ENCODE data around the gene SENP5. TPM values are rescaled to one million over a fixed set of nuclear protein-coding genes. Genes with fewer than 3 reads are reported as not detected.

SENP5 gene
- total and polyA plus RNA-seq, 5 donors from 2014 or later, result 6.2 to 67.5 (median 7.1) TPM

GRCh38 chr3:196967412-196968232, 99.9 kb downstream of the SENP5 start:
- peaks cover 11% of the 10 kb centered on the region for H3K4me1 ChIP-seq (ENCODE audit: control insufficient read depth, insufficient read depth, low read length, poor library complexity, severe bottlenecking)
- peak overlapping the region; percentile 75 to 90 (median 86) for H3K4me3 Mint-ChIP-seq
- peaks cover 3% of the 10 kb centered on the region for H3K27me3 ChIP-seq (ENCODE audit: control insufficient read depth, insufficient read depth, low read length)
- peaks cover 0 to 18% (median 4%) of the 10 kb centered on the region in 4 donors for H3K4me1 Mint-ChIP-seq
- H3K27ac ChIP-seq (ENCODE audit: insufficient read depth, low read length, poor library complexity, severe bottlenecking), result no peak overlapping the region
- no peak overlapping the region for H3K27ac Mint-ChIP-seq
- peaks cover 24% of the 10 kb centered on the region for H3K27me3 Mint-ChIP-seq
- H3K36me3 Mint-ChIP-seq, result no peaks in the 10 kb centered on the region
- no peaks in the 10 kb centered on the region for H3K36me3 ChIP-seq (ENCODE audit: control insufficient read depth, insufficient read depth, low read length)
- DNase-seq (no peak), ATAC-seq (ENCODE audit: low read depth in 2 of 2) (no peak)
- no peak overlapping the region for H3K4me3 ChIP-seq (ENCODE audit: low read depth, low read length)
- H3K9me3 ChIP-seq (ENCODE audit: control insufficient read depth in 2 of 2, low read length in 2 of 2), result no peaks in the 10 kb centered on the region
- peaks cover 0 to 2% (median 0%) of the 10 kb centered on the region in 7 donors for H3K9me3 Mint-ChIP-seq

DNA sequence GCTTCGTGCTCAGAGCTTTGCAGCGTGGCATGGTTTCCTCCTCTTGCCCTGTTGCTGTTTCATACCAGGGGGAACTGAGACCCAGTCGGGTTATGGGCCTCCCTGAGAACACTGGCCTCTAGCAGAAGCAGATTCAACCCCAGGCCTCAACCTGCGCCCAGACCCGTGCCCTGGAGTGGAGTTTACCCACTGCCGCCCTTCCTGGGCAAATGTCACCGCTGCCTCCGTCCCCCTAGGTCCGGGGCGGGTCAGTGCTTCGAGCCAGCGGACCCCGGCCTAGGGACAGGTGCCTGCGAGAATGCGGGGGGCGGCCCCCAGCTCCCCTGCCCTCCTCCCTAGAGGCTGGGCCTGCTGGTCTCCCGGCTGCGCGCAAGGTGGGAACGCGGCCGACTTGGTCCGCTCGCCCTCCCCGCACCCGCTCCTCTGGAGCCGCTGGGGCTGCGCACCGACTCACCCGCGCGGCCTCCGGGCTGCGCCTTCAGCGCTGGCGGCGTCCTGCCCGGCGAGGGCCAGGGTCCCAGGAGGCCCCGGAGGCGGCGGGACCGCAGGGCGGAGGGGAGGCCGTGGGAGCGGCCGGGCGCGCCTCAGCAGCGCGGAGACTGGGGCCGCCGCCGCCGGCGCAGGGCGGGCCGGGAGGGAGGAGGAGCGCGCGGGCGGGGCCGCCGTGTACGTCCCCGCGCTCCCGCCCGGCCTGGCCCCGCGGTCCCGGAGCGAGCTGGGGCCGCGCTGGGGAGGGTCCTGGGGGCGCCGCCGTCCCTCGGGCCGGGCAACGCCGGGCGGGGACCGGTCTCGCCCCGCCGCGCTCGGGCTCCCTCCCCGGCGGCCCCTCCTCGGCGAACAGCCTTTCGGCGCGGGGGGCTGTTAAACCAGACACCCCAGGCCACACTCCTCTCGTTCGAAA, 100.8 kb downstream of the SENP5 start, which contains the start of gene PIGZ:
TSS of gene PIGZ (minus strand) at position 601 of the 901 bp plus-strand sequence. CDS start 16,802 bp downstream, outside the sequence.
- H3K4me1 ChIP-seq (ENCODE audit: control insufficient read depth, insufficient read depth, low read length, poor library complexity, severe bottlenecking), result peaks cover 11% of the 10 kb centered on the region
- H3K9me3 ChIP-seq (ENCODE audit: control insufficient read depth in 2 of 2, low read length in 2 of 2), result no peaks in the 10 kb centered on the region
- H3K4me1 Mint-ChIP-seq, result peaks cover 0 to 18% (median 3%) of the 10 kb centered on the region in 4 donors
- peaks cover 3% of the 10 kb centered on the region for H3K27me3 ChIP-seq (ENCODE audit: control insufficient read depth, insufficient read depth, low read length)
- no peaks in the 10 kb centered on the region for H3K9me3 Mint-ChIP-seq
- peak; percentile 56 to 67 for ATAC-seq (ENCODE audit: low read depth in 2 of 2)
- H3K27me3 Mint-ChIP-seq, result peaks cover 17% of the 10 kb centered on the region
- no peaks in the 10 kb centered on the region for H3K36me3 Mint-ChIP-seq
- no peak within 1 kb of the TSS for H3K27ac Mint-ChIP-seq
- DNase-seq, result peak in 2 of 3 donors; percentile 14 to 56
- H3K27ac ChIP-seq (ENCODE audit: insufficient read depth, low read length, poor library complexity, severe bottlenecking), result no peak within 1 kb of the TSS
- H3K4me3 ChIP-seq (ENCODE audit: low read depth, low read length), result no peak within 1 kb of the TSS
- peak within 1 kb of the TSS; percentile 80 to 91 (median 89) for H3K4me3 Mint-ChIP-seq
- no peaks in the 10 kb centered on the region for H3K36me3 ChIP-seq (ENCODE audit: control insufficient read depth, insufficient read depth, low read length)

- ATAC-seq (ENCODE audit: low read depth in 2 of 2) (peak; percentile 23 to 43), DNase-seq (peak; percentile 15 to 55 (median 36))
- Mint-ChIP-seq H3K4me1 (peaks cover 0 to 18% (median 3%) of the 10 kb centered on the region in 4 donors), H3K9me3 (no peaks in the 10 kb centered on the region), H3K36me3 (no peaks in the 10 kb centered on the region), H3K4me3 (peak overlapping the region; percentile 74 to 91 (median 84)), H3K27me3 (peaks cover 17% of the 10 kb centered on the region), H3K27ac (no peak overlapping the region)
- H3K27ac ChIP-seq (ENCODE audit: insufficient read depth, low read length, poor library complexity, severe bottlenecking), result no peak overlapping the region
- no peaks in the 10 kb centered on the region for H3K36me3 ChIP-seq (ENCODE audit: control insufficient read depth, insufficient read depth, low read length)
- H3K9me3 ChIP-seq (ENCODE audit: control insufficient read depth in 2 of 2, low read length in 2 of 2), result no peaks in the 10 kb centered on the region
- peaks cover 3% of the 10 kb centered on the region for H3K27me3 ChIP-seq (ENCODE audit: control insufficient read depth, insufficient read depth, low read length)
- H3K4me1 ChIP-seq (ENCODE audit: control insufficient read depth, insufficient read depth, low read length, poor library complexity, severe bottlenecking), result peaks cover 11% of the 10 kb centered on the region
- no peak overlapping the region for H3K4me3 ChIP-seq (ENCODE audit: low read depth, low read length)
Observed at GRCh38 chr3:196969134-196969659, 101.5 kb downstream of the SENP5 start.

- peak; percentile 64 to 73 for ATAC-seq (ENCODE audit: low read depth in 2 of 2)
- Mint-ChIP-seq H3K4me3 (peak overlapping the region; percentile 83 to 96 (median 87)), H3K9me3 (no peaks in the 10 kb centered on the region), H3K27ac (peak overlapping the region in 1 of 3 donors; percentile 20), H3K36me3 (no peaks in the 10 kb centered on the region), H3K4me1 (peaks cover 0 to 18% (median 3%) of the 10 kb centered on the region in 4 donors), H3K27me3 (peaks cover 13% of the 10 kb centered on the region)
- Histone ChIP-seq H3K36me3 (ENCODE audit: control insufficient read depth, insufficient read depth, low read length) (no peaks in the 10 kb centered on the region), H3K4me3 (ENCODE audit: low read depth, low read length) (no peak overlapping the region), H3K4me1 (ENCODE audit: control insufficient read depth, insufficient read depth, low read length, poor library complexity, severe bottlenecking) (peaks cover 11% of the 10 kb centered on the region), H3K27ac (ENCODE audit: insufficient read depth, low read length, poor library complexity, severe bottlenecking) (no peak overlapping the region), H3K27me3 (ENCODE audit: control insufficient read depth, insufficient read depth, low read length) (peaks cover 3% of the 10 kb centered on the region), H3K9me3 (ENCODE audit: control insufficient read depth in 2 of 2, low read length in 2 of 2) (no peaks in the 10 kb centered on the region)
- peak; percentile 58 to 64 (median 61) for DNase-seq
Observed at GRCh38 chr3:196969660-196970546, 102.2 kb downstream of the SENP5 start.

DNA sequence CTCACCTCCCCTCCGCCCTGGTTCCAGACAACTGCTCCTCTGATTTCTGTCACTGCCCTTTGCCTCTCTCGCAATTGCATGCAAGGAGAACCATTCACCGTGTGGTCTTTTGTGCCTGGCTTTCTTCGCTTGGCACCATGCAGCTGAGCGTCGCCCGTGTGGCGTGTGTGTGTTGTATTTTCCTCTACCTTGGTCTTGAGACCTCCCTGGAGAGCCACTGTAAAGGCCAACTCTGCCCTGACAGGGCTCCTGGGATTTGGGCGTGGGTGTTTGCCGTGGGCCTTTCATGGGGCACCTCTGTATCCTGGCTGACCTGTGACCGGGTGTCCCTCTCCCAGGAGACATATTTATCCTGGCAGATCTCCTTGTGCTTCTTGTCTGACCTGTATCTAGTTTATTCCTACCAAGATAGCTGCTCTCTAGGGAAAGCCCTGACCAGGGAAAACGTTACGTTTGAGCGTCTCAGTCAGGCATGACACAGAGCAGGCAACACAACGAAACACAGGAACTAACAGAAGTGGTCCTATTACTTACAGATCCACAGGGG, 102.9 kb downstream of the SENP5 start:
- no peak overlapping the region for H3K27ac ChIP-seq (ENCODE audit: insufficient read depth, low read length, poor library complexity, severe bottlenecking)
- H3K27me3 Mint-ChIP-seq, result peaks cover 16% of the 10 kb centered on the region
- ATAC-seq (ENCODE audit: low read depth in 2 of 2) (no peak), DNase-seq (no peak)
- H3K4me1 Mint-ChIP-seq, result peaks cover 0 to 18% (median 3%) of the 10 kb centered on the region in 4 donors
- H3K36me3 ChIP-seq (ENCODE audit: control insufficient read depth, insufficient read depth, low read length), result no peaks in the 10 kb centered on the region
- no peaks in the 10 kb centered on the region for H3K36me3 Mint-ChIP-seq
- H3K9me3 ChIP-seq (ENCODE audit: control insufficient read depth in 2 of 2, low read length in 2 of 2), result no peaks in the 10 kb centered on the region
- H3K9me3 Mint-ChIP-seq, result no peaks in the 10 kb centered on the region
- H3K4me3 Mint-ChIP-seq, result peak overlapping the region; percentile 83 to 96 (median 87)
- peaks cover 3% of the 10 kb centered on the region for H3K27me3 ChIP-seq (ENCODE audit: control insufficient read depth, insufficient read depth, low read length)
- no peak overlapping the region for H3K4me3 ChIP-seq (ENCODE audit: low read depth, low read length)
- peaks cover 11% of the 10 kb centered on the region for H3K4me1 ChIP-seq (ENCODE audit: control insufficient read depth, insufficient read depth, low read length, poor library complexity, severe bottlenecking)
- peak overlapping the region in 1 of 3 donors; percentile 20 for H3K27ac Mint-ChIP-seq

DNA sequence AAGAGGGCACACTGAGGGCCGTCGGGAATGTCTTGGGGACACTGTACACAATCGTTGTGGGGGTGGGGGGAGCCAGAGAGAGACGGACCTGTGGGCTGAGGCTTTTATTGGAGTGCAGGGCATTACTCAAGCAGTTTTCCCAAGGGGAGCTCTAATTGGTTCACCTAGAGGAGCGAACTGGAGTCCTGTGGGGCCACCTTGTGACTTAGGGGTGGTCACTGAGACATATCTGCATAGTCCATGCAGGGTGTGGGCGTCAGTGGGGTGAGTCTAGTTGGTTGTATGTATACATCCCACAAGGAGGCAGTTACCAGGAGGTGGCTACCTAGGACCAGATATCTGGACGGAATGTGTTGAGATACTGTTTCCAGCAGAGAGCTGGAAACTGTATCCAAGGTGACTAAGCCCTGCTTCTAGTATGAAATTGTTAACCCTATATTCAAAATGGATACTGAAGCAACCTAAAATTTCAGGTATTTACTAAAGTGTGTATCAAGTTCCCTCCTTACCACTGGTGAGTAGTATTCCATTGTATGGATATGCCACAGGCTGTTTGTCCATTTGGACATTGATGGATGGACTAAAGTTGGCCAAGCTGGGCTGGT, 103.5 kb downstream of the SENP5 start:
- Mint-ChIP-seq H3K36me3 (no peaks in the 10 kb centered on the region), H3K4me1 (peaks cover 0 to 18% (median 3%) of the 10 kb centered on the region in 4 donors), H3K4me3 (peak overlapping the region in 3 of 4 donors; percentile 28 to 89 (median 85)), H3K27ac (no peak overlapping the region), H3K9me3 (no peaks in the 10 kb centered on the region), H3K27me3 (peaks cover 20% of the 10 kb centered on the region)
- peaks cover 3% of the 10 kb centered on the region for H3K27me3 ChIP-seq (ENCODE audit: control insufficient read depth, insufficient read depth, low read length)
- H3K36me3 ChIP-seq (ENCODE audit: control insufficient read depth, insufficient read depth, low read length), result no peaks in the 10 kb centered on the region
- H3K4me3 ChIP-seq (ENCODE audit: low read depth, low read length), result no peak overlapping the region
- no peak overlapping the region for H3K27ac ChIP-seq (ENCODE audit: insufficient read depth, low read length, poor library complexity, severe bottlenecking)
- H3K4me1 ChIP-seq (ENCODE audit: control insufficient read depth, insufficient read depth, low read length, poor library complexity, severe bottlenecking), result peaks cover 11% of the 10 kb centered on the region
- ATAC-seq (ENCODE audit: low read depth in 2 of 2) (no peak), DNase-seq (no peak)
- no peaks in the 10 kb centered on the region for H3K9me3 ChIP-seq (ENCODE audit: control insufficient read depth in 2 of 2, low read length in 2 of 2)
